Amniotic stem cell (primary cell): ENCODE measurements around the gene CPN2.

Experiments
- DNase-seq: peaks from one replicate; lab custom pipeline; 2025; lab: John Stamatoyannopoulos, UW

Gene CPN2

GRCh38 chr3:194294199-194294894, 56.8 kb downstream of the CPN2 start:
- no peak for DNase-seq

GRCh38 chr3:194293546-194294198, 57.5 kb downstream of the CPN2 start:
- no peak for DNase-seq

- DNase-seq = no peak
Observed at GRCh38 chr3:194292331-194292730, 58.8 kb downstream of the CPN2 start.
